BE2C (cell line): ENCODE measurements around the gene CCR4.
A peak's percentile ranks its signal among the peaks of the same experiment; 100 is the strongest.
"Not testable (repeated sequence)": the region's sequence is repeated elsewhere in the genome, so short reads cannot be mapped to it uniquely, and the experiment has no call there.

Experiments
- DNase-seq: peaks from one replicate; pipeline ENCODE4 v3.0.0-alpha.2; 2020
- H3K27me3 ChIP-seq: fragments of 250-450 bp; sonication (Bioruptor Pico); 2 replicates; pipeline ENCODE4 v1.5.1; 2020; ENCODE audit warnings: mild to moderate bottlenecking
- H3K36me3 ChIP-seq: fragments of 250-450 bp; sonication (Bioruptor Pico); 2 replicates; pipeline ENCODE4 v1.5.1; 2020; ENCODE audit warnings: mild to moderate bottlenecking
- H3K4me1 ChIP-seq: fragments of 250-450 bp; sonication (Bioruptor Pico); 2 replicates; pipeline ENCODE4 v1.5.1; 2020
- H3K4me3 ChIP-seq: 2 replicates; pipeline ENCODE4 v1.5.1; 2011; ENCODE audit warnings: low read depth, low read length
- H3K9me3 ChIP-seq: fragments of 250-450 bp; sonication (Bioruptor Pico); 2 replicates; pipeline ENCODE4 v1.5.1; 2020
- TF ChIP-seq, protein P1 (sequence below): IDR thresholded peaks from 2 replicates; pipeline ENCODE4 v1.5.1; 2012; ENCODE audit warnings: mild to moderate bottlenecking, low read depth, low read length

Gene CCR4

DNA sequence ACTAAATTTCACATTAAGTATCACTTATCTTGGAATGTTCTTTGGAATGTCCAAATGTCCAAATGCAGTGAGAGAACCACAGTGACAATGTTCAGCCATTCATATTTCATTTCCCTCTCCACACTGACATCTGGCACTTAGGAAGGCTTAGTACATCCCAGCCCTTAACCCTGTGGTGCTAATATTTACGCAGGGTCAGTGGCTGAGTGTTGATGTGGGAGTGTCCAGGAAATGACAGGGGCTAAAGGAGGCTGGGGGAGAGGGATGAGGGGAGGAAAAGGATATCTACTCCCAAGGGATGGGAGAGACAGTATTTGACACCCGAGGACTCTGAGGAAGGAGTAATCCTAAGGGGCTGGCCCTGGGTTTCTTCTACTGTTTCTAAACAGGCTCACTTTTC lies 14.1 kb upstream of the CCR4 start:
- Histone ChIP-seq H3K9me3 (no peaks in the 10 kb centered on the region), H3K4me3 (no peak overlapping the region), H3K4me1 (no peaks in the 10 kb centered on the region), H3K36me3 (no peaks in the 10 kb centered on the region), H3K27me3 (no peaks in the 10 kb centered on the region)
- TF ChIP-seq, protein P1, sequence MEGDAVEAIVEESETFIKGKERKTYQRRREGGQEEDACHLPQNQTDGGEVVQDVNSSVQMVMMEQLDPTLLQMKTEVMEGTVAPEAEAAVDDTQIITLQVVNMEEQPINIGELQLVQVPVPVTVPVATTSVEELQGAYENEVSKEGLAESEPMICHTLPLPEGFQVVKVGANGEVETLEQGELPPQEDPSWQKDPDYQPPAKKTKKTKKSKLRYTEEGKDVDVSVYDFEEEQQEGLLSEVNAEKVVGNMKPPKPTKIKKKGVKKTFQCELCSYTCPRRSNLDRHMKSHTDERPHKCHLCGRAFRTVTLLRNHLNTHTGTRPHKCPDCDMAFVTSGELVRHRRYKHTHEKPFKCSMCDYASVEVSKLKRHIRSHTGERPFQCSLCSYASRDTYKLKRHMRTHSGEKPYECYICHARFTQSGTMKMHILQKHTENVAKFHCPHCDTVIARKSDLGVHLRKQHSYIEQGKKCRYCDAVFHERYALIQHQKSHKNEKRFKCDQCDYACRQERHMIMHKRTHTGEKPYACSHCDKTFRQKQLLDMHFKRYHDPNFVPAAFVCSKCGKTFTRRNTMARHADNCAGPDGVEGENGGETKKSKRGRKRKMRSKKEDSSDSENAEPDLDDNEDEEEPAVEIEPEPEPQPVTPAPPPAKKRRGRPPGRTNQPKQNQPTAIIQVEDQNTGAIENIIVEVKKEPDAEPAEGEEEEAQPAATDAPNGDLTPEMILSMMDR = no peak
- no peak for DNase-seq

DNA sequence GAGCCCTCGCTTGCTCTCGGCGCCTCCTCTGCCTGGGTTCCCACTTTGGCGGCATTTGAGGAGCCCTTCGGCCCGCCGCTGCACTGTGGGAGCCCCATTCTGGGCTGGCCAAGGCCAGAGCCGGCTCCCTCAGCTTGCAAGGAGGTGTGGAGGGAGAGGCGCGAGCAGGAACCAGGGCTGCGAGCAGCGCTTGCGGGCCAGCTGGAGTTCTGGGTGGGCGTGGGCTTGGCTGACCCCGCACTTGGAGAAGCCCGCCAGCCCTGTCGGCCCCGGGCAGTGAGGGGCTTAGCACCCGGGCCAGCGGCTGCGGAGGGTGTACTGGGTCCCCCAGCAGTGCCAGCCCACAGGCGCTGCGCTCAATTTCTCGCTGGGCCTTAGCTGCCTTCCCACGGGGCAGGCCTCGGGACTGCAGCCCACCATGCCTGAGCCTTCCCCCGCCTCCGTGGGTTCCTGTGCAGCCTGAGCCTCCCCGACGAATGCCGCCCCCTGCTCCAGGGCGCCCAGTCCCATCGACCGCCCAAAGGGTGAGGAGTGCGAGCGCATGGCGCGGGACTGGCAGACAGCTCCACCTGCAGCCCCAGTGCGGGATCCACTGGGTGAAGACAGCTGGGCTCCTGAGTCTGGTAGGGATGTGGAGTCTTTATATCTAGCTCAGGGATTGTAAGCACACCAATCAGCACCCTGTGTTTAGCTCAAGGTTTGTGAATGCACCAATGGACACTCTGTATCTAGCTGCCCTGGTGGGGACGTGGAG lies 11.7 kb upstream of the CCR4 start:
- H3K36me3 ChIP-seq, H3K4me3 ChIP-seq, H3K4me1 ChIP-seq, H3K27me3 ChIP-seq, DNase-seq, H3K9me3 ChIP-seq: not testable (repeated sequence)

DNA sequence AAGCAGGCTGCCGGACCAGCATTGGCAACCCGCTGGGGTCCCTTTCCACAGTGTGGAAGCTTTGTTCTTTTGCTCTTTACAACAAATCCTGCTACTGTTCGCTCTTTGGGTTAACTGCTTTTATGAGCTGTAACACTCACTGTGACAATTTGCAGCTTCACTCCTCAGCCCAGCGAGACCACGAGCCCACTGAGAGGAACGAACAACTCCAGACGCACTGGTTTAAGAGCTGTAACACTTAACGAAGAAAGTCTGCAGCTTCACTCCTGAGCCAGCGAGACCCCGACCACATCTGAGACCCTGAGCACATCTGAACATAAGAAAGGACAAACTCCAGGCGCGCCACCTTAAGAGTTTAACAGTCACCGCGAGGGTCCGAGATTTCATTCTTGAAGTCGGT lies 10.7 kb upstream of the CCR4 start:
- Histone ChIP-seq H3K4me3 (no peak overlapping the region), H3K4me1 (no peaks in the 10 kb centered on the region), H3K36me3 (no peaks in the 10 kb centered on the region), H3K27me3 (no peaks in the 10 kb centered on the region), H3K9me3 (no peaks in the 10 kb centered on the region)
- TF ChIP-seq, protein P1 = no peak
- DNase-seq = no peak

DNA sequence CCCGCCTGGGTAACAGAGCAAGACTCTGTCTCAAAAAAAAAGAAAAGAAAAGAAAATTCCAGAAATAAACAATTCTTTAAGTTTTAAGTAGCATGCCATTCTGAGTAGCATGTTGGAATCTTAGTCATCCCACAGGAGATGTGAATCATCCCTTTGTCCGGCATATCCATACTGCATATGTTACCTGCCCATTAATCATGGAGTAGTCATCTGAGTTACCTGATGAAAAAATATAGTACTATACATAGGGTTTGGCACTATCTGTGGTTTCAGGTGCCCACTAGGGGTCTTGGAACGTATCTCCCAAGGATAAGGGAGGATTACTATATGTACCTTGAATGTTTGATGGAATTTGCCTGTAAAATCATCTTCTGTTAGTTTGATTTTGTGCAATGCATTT lies 6.3 kb upstream of the CCR4 start:
- no peak for DNase-seq
- no peaks in the 10 kb centered on the region for H3K36me3 ChIP-seq
- no peaks in the 10 kb centered on the region for H3K9me3 ChIP-seq
- no peaks in the 10 kb centered on the region for H3K27me3 ChIP-seq
- TF ChIP-seq, protein P1 = no peak
- H3K4me1 ChIP-seq = no peaks in the 10 kb centered on the region
- H3K4me3 ChIP-seq = no peak overlapping the region

DNA sequence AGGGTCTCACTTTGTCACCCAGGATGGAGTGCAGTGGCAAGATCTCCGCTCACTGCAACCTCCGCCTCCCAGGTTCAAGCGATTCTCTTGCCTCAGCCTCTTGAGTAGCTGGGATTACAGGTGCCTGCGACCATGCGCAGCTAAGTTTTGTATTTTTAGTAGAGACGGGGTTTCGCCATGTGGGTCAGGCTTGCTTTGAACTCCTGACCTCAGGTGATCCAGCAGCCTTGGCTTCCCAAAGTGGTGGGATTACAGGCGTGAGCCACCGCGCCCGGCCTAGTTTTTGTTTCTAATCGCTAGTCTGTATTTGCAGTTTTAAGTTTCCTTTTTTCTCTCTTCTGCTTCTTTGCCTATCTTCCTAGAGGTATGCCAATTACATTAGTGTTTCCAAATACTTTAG lies 5.8 kb upstream of the CCR4 start:
- not testable (repeated sequence) for H3K4me1 ChIP-seq, DNase-seq, H3K27me3 ChIP-seq, H3K4me3 ChIP-seq, H3K36me3 ChIP-seq, H3K9me3 ChIP-seq

DNA sequence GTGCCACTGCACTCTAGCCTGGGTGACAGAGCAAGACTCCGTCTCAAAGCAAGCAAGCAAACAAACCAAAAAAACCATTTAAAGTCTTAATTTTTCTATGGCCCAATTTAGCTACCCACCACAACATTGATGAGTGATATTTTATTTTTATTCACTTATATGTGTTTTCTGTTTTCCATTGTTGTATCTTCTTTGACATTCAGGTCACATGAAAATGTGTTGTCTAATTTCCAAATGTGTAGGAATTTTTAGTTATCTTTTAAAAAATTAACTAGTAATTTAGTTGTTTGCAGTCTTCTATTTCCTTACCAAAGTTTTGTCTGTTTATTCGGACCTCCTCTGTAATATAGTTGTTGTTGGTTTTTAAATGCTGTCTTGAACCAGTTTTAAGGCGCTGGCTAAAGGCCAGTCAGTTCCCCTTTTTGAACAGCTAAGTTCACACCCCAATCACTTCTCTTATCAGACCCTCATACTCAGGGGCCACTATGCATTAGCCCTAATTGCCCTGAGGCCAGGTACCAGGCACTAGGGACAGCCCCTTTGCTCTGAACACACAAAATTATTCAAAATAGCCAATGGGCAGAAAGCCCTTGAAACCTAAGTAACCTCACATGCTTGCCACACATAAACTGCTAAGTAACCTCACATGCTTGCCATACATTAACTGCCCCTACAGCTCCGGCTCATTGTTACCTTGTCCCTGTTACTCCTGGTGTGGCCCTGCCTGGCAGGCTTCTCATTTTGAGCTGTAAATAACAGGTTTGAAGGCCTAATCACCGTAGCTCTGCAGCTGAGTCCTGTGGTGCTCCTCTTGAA lies 4.3 kb upstream of the CCR4 start:
- no peak for DNase-seq
- TF ChIP-seq, protein P1 = no peak
- H3K4me3 ChIP-seq = no peak overlapping the region
- H3K4me1 ChIP-seq = no peaks in the 10 kb centered on the region
- no peaks in the 10 kb centered on the region for H3K9me3 ChIP-seq
- no peaks in the 10 kb centered on the region for H3K27me3 ChIP-seq
- H3K36me3 ChIP-seq = no peaks in the 10 kb centered on the region

DNA sequence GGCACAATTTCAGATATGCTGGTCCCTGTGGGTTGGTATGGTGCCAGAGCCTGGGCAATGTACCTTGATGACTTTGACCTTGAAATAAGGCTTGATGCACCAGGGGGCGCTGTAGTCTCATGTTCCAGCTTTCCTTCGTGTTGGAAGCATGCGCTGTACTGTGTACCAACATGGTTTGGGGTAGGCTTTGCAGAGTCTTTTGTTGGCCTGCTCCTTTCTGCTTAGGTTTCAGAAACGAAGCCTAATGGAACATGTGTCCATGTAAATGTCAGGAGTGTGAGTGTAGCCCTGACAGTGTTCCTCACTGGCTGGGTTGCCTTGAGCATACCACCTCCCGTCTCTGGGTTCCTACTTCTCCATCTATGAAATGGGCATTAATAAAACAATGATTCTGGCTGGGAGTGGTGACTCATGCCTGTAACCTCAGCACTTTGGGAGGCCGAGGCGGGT lies 3.6 kb upstream of the CCR4 start:
- Histone ChIP-seq H3K36me3 (no peaks in the 10 kb centered on the region), H3K27me3 (no peaks in the 10 kb centered on the region), H3K4me1 (no peaks in the 10 kb centered on the region), H3K9me3 (no peaks in the 10 kb centered on the region), H3K4me3 (no peak overlapping the region)
- DNase-seq = peak; percentile 80
- TF ChIP-seq, protein P1 = peak; percentile 72
